GM18861 (cell line): Measurements from ENCODE around the gene HMOX1.
"Not testable (repeated sequence)": the region's sequence is repeated elsewhere in the genome, so short reads cannot be mapped to it uniquely, and the experiment has no call there.

Experiments used
- ATAC-seq: cut with Tn5 transposase; IDR thresholded peaks from one replicate; pipeline ENCODE4 v1.9.1; 2021; ENCODE audit not compliant: unreplicated experiment

The HMOX1 gene

GRCh38 chr22:35349704-35350538, 31.0 kb upstream of the HMOX1 start:
- no peak for ATAC-seq

- peak; percentile 76 for ATAC-seq
These were observed 30.1 kb upstream of the HMOX1 start for GRCh38 chr22:35350539-35351503.

DNA sequence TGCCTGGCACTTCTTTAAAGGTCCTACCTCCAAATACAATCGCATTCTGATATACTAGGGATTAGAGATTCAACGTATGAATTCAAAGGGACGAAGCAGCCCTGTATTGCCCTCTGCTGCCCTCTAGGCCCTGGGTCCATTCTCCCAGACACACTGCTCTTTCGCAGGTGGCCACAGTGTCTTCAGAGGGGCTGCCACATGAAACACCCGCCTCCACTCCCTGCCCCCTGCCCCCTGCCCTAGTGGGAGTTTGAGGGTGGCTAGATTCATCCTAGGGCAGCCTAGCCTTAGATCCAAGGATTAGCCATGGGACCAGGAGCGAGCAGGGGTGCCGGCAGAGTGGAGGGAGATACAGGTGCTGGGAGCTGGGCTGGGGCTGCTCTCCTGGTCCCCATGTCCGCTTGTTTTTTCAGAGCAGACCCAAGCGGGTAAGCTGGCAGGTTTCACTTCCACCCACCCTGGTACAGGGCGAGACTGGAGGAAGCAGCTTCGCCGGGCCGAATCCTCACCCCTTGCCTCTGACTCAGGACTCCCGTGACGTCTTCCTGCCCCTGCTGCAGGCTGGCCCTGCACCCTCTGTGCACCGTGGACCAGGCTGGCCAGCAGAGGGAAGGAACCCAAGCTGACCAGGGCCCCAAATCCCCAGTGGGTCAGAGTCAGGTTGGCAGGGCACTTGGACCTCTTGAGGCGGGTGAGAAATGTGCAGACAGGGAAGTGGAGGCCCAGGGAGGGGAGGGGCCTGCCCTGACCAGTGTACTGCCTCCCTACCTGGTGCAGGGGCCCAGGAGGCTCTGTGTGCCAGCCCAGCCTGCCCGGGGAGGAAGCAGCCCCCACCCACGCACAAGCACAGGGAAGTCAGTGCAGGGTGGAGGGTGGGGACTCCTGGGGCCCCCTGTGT, 28.4 kb upstream of the HMOX1 start:
- peak; percentile 54 for ATAC-seq

GRCh38 chr22:35353318-35353717, 27.6 kb upstream of the HMOX1 start:
- no peak for ATAC-seq

- ATAC-seq = no peak
These were observed 26.8 kb upstream of the HMOX1 start for GRCh38 chr22:35354068-35354467.

- ATAC-seq = no peak
These were observed 22.8 kb upstream of the HMOX1 start for GRCh38 chr22:35357883-35358621.

- ATAC-seq = no peak
These were observed 21.4 kb upstream of the HMOX1 start for GRCh38 chr22:35359380-35360065.

GRCh38 chr22:35361001-35361558, 19.8 kb upstream of the HMOX1 start:
- no peak for ATAC-seq

GRCh38 chr22:35363566-35364086, 17.3 kb upstream of the HMOX1 start:
- no peak for ATAC-seq

GRCh38 chr22:35364230-35364629, 16.7 kb upstream of the HMOX1 start:
- ATAC-seq = not testable (repeated sequence)

DNA sequence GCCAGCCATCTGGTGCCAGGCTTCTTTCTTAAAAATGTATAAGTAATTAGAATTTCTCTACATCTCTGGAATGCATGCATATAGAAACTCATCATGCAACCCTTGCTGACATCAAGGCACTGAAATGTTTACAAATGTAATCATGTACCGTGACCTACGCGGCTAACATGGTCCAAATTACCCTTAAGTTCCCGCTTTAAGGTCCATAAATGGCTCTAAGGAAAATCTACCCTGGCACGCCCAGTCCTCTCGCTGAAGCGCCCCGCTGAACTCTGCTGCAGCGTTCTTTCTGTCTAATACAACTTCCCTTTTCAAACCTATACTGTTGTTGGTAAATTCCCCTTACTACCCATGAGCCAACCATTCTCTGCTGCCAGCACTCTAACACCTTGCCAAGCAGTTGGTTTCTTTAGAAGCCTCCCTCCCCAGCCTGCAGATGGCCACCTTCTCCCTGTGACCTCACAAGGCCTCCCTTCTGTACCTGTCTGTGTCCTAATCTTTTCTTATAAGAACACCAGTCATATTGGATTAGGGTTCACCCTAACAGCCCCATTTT, 13.5 kb upstream of the HMOX1 start:
- no peak for ATAC-seq

DNA sequence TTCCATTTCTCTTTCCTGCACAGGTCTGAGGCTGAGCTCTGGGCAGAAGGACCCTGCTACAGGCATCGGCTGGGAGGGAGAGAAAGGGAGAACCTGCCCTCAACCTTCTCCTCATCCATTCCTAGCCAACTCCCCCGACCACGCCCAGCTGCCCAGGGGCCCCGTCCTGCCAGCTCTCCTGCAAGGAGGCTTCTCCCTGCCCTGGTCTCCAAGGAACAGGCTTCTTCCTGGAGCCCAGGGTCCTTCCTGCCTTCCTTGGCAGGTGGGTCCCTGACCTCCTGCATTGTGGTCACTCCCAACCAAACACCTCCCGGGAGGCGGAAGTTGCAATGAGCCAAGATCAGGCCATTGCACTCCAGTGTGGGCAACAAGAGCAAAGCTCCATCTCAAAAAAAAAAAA, 12.5 kb upstream of the HMOX1 start:
- no peak for ATAC-seq

GRCh38 chr22:35369996-35370395, 10.9 kb upstream of the HMOX1 start:
- no peak for ATAC-seq

DNA sequence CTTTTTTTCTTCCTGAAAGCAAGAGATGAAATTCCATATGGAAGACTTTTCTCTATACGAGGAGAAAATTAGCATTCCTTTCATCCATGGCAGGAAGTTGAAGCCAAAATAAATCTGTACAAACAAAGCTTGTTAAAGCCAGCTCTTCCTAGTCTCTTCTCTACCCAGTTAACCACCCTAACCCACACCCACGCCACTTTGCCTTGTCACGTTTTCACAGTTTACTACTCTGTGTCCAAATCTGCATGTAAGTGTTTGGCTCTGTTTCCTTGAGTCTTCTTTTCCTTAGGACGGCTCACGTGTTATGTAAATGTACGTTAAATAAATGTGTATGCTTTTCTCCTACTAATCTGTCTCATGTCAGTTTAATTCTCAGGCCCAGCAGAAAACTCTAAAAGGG, 7.1 kb upstream of the HMOX1 start:
- ATAC-seq = no peak

DNA sequence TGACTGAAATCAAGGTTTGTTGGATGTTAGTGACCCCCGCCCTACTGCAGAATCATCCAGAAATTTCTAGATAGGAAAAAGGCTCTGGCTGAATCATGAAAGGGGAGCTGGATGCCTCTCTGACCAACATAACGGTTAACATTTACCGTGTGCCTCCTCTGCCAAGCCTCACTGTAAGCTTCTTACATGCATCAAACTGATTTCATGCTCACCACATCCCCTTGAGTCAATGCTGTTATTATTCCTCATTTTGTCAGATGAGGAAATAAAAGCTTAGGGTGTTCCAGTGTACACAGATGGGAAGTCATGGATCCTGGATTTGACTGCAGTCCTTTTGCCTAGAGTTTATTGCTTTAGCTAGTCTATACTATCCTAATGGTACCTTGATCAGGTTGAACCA, 5.9 kb upstream of the HMOX1 start:
- ATAC-seq = no peak

- no peak for ATAC-seq
These were observed 5.4 kb upstream of the HMOX1 start for GRCh38 chr22:35375526-35375925.

GRCh38 chr22:35376728-35377472, 4.0 kb upstream of the HMOX1 start:
- peak; percentile 52 for ATAC-seq

DNA sequence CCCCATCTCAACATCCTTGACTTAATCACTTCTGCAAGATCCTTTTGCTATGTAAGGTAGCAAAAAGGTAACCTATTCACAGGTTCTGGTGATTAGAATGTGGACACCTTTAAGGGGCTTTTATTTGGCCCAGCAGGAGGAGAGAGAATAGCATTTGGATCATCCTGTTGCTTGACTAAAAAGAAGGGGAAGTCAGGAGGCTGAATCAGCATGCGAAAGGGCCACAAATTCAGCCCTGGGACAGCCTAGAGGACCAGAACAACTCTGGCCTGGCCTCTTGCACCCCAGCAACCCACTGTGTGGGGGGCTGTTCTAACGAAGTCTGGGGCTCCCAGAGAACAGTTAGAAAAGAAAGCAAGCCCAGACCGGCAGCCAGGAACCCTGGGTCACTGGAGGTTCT, 3.2 kb upstream of the HMOX1 start:
- ATAC-seq = no peak
